K562 (cell line): ENCODE results near the gene CAPN7. TPM values are rescaled to one million over a fixed set of nuclear protein-coding genes. Genes with fewer than 3 reads are reported as not detected.

Source experiments
- ATAC-seq: fragments of 200-7000 bp; cut with Tn5 transposase; 3 replicates; pipeline ENCODE4 v1.9.1; 2020; ENCODE audit warnings: moderate library complexity
- BruUV-seq: library from RNA; stranded (reverse); fragments of 400-500 nt; replicated peaks from 2 replicates; lab custom pipeline; 2021; lab: Mats Ljungman, UMichigan
- CTCF ChIA-PET: fragments of 300-600 bp; formaldehyde crosslinking; extraction: SDS; loops from one replicate; lab custom pipeline; 2021; ENCODE audit warnings: low intra/inter-chr PET ratio; lab: Yijun Ruan, JAX
- POLR2A ChIA-PET: fragments of 300-600, 350-650 bp; sonication (Branson Sonifier 250); formaldehyde crosslinking; extraction: SDS; loops from one replicate; lab custom pipeline; 2021; ENCODE audit warnings: antibody characterized with exemption, inconsistent platforms; lab: Yijun Ruan, JAX
- DNase-seq, 4 experiments: peaks; one replicate each; pipeline versions ENCODE4 v3.0.0 to v3.0.0-alpha.2; 2011 to 2018; ENCODE audit warnings: low spot score in 3 of 4, mixed read lengths in 3 of 4; ENCODE audit errors: extremely low read depth in 1 of 4
- FAIRE-seq: peaks from 2 replicates; lab custom pipeline; 2011; peaks lifted over from hg19 to GRCh38; lab: Jason Lieb, UNC
- H2AFZ ChIP-seq: 2 replicates; pipeline ENCODE4 v1.6.0; 2011; ENCODE audit warnings: low read depth, low read length, control low read depth, inconsistent platforms
- H3K27ac ChIP-seq: fragments of 200-600 bp; 3 replicates; pipeline ENCODE4 v1.8.0; 2011; ENCODE audit warnings: low read depth, mild to moderate bottlenecking, control low read depth, inconsistent platforms, low read length, moderate library complexity, mixed read lengths; ENCODE audit errors: extremely low read depth
- H3K27me3 ChIP-seq, 2 experiments: fragments of 300-600 bp in 1 of 2; 2 replicates in 1 of 2; 3 replicates in 1 of 2; pipeline versions ENCODE4 v1.6.0 to v1.8.0; 2011; ENCODE audit warnings: inconsistent platforms in 2 of 2, low read length in 2 of 2, mild to moderate bottlenecking in 1 of 2, mixed read lengths in 1 of 2, moderate library complexity in 1 of 2; ENCODE audit not compliant: control insufficient read depth in 2 of 2, insufficient read depth in 2 of 2
- H3K36me3 ChIP-seq: fragments of 300-600 bp; 3 replicates; pipeline ENCODE4 v1.8.0; 2011; ENCODE audit warnings: mild to moderate bottlenecking, low read length, inconsistent platforms; ENCODE audit not compliant: control insufficient read depth, insufficient read depth
- H3K4me1 ChIP-seq, 2 experiments: fragments of 200-600 bp in 1 of 2; replicated peaks in 1 of 2; 2 replicates in 1 of 2; 3 replicates in 1 of 2; pipeline versions ENCODE4 v1.5.1 to v1.8.0; 2011; ENCODE audit warnings: inconsistent platforms in 2 of 2, low read length in 2 of 2, mild to moderate bottlenecking in 1 of 2, mixed read lengths in 1 of 2, moderate library complexity in 1 of 2; ENCODE audit not compliant: control insufficient read depth in 2 of 2, insufficient read depth in 2 of 2
- H3K4me2 ChIP-seq: 2 replicates; pipeline ENCODE4 v1.6.1; 2011; ENCODE audit warnings: low read length, control low read depth, inconsistent platforms, mixed read lengths; ENCODE audit not compliant: insufficient read depth
- H3K4me3 ChIP-seq: fragments of 200-600 bp; sonication (generic), shearing (Covaris generic); 2 replicates; pipeline ENCODE4 v1.5.1; 2016; ENCODE audit warnings: control low read depth, inconsistent platforms
- H3K79me2 ChIP-seq: fragments of 200-600 bp; 3 replicates; pipeline ENCODE4 v1.8.0; 2011; ENCODE audit warnings: low read length, inconsistent platforms; ENCODE audit not compliant: control insufficient read depth, insufficient read depth
- H3K9ac ChIP-seq, 2 experiments: 2 replicates each; pipeline versions ENCODE4 v1.6.0 to v1.6.1; 2011; ENCODE audit warnings: low read depth in 2 of 2, low read length in 2 of 2, control low read depth in 1 of 2, inconsistent platforms in 1 of 2, mild to moderate bottlenecking in 1 of 2, mixed read lengths in 1 of 2; ENCODE audit not compliant: insufficient read depth in 1 of 2
- H3K9me1 ChIP-seq: one replicate; pipeline ENCODE4 v1.6.0; 2011; ENCODE audit warnings: inconsistent platforms, mild to moderate bottlenecking, low read length, moderate library complexity; ENCODE audit not compliant: control insufficient read depth, insufficient read depth
- H3K9me3 ChIP-seq: replicated peaks from 2 replicates; pipeline ENCODE4 v1.5.1; 2011; ENCODE audit warnings: low read depth, low read length, inconsistent platforms; ENCODE audit not compliant: control insufficient read depth, insufficient read depth
- H4K20me1 ChIP-seq: replicated peaks from 2 replicates; pipeline ENCODE4 v1.6.1; 2011; ENCODE audit warnings: low read length, inconsistent platforms, mixed read lengths; ENCODE audit not compliant: control insufficient read depth, insufficient read depth
- BHLHE40 ChIP-seq: IDR thresholded peaks from 2 replicates; pipeline ENCODE4 v1.6.1; 2011; ENCODE audit warnings: low read length, improper control_type of control experiment
- BRF2 ChIP-seq: IDR thresholded peaks from 3 replicates; pipeline ENCODE4 v1.6.1; 2011; ENCODE audit warnings: borderline replicate concordance, mild to moderate bottlenecking; ENCODE audit not compliant: insufficient read length, insufficient read depth
- CBFA2T2 ChIP-seq: fragments of 450-650 bp; conservative IDR thresholded peaks from 2 replicates; pipeline ENCODE4 v1.6.1; 2017; ENCODE audit warnings: mild to moderate bottlenecking
- DIDO1 ChIP-seq: fragments of 450-650 bp; IDR thresholded peaks from 2 replicates; pipeline ENCODE4 v1.6.1; 2016; ENCODE audit warnings: low read depth, missing biosample characterization, missing genetic modification characterization
- ELF4 ChIP-seq: fragments of 450-650 bp; formaldehyde crosslinking; IDR thresholded peaks from 2 replicates; pipeline ENCODE4 v1.4.0; 2022; ENCODE audit warnings: missing genetic modification characterization
- FOXJ3 ChIP-seq: sonication (generic); formaldehyde crosslinking; IDR thresholded peaks from 2 replicates; pipeline ENCODE4 v1.4.0; 2020; ENCODE audit warnings: mild to moderate bottlenecking, missing genetic modification reagents
- FOXP1 ChIP-seq: sonication (generic); formaldehyde crosslinking; IDR thresholded peaks from 2 replicates; pipeline ENCODE4 v1.8.0; 2022; ENCODE audit warnings: mild to moderate bottlenecking, missing genetic modification reagents
- HMG20B ChIP-seq: fragments of 250-450 bp; sonication (Bioruptor Pico); IDR thresholded peaks from 2 replicates; pipeline ENCODE4 v1.5.0; 2021; ENCODE audit warnings: mild to moderate bottlenecking
- HMGN3 ChIP-seq: IDR thresholded peaks from 2 replicates; pipeline ENCODE4 v1.6.1; 2011; ENCODE audit warnings: borderline replicate concordance, low read depth, mild to moderate bottlenecking, mixed read lengths, low read length; ENCODE audit not compliant: insufficient read length; ENCODE audit errors: extremely low read depth
- KLF16 ChIP-seq: IDR thresholded peaks from 2 replicates; pipeline ENCODE4 v1.6.1; 2016; ENCODE audit warnings: antibody characterized with exemption
- MBD2 ChIP-seq: sonication (generic); IDR thresholded peaks from 2 replicates; pipeline ENCODE4 v1.6.1; 2016; ENCODE audit warnings: low read depth, borderline replicate concordance
- PRPF4 ChIP-seq: fragments of 200-400 bp; formaldehyde crosslinking; IDR thresholded peaks from one replicate; pipeline ENCODE4 v1.6.1; 2017; ENCODE audit warnings: low read length, low read depth, mild to moderate bottlenecking; ENCODE audit not compliant: insufficient read depth, poor library complexity, severe bottlenecking
- RAD21 ChIP-seq, 2 experiments: fragments of 250-450 bp in 1 of 2; fragments of 450-650 bp in 1 of 2; sonication (Bioruptor Pico) in 1 of 2; formaldehyde crosslinking in 1 of 2; IDR thresholded peaks in 1 of 2; conservative IDR thresholded peaks in 1 of 2; 2 replicates each; pipeline versions ENCODE4 v1.4.0 to v1.8.0; 2020 to 2022; ENCODE audit warnings: mild to moderate bottlenecking in 2 of 2, moderate library complexity in 1 of 2
- SMAD4 ChIP-seq: fragments of 250-450 bp; sonication (Bioruptor Pico); conservative IDR thresholded peaks from 2 replicates; pipeline ENCODE4 v1.8.0; 2021; ENCODE audit warnings: inconsistent platforms, mild to moderate bottlenecking, moderate library complexity
- SMARCC2 ChIP-seq: fragments of 450-650 bp; IDR thresholded peaks from 2 replicates; pipeline ENCODE4 v1.6.1; 2017; ENCODE audit warnings: antibody characterized with exemption, moderate library complexity, mild to moderate bottlenecking, low read depth
- TRIM28 ChIP-seq: fragments of 450-650 bp; IDR thresholded peaks from 2 replicates; pipeline ENCODE4 v1.6.1; 2017
- ZC3H11A ChIP-seq: IDR thresholded peaks from 2 replicates; pipeline ENCODE4 v1.6.1; 2012; ENCODE audit warnings: low read depth, low read length, improper control_type of control experiment
- ZNF699 ChIP-seq: fragments of 250-450 bp; sonication (Bioruptor Pico); IDR thresholded peaks from 2 replicates; pipeline ENCODE4 v1.8.0; 2021; ENCODE audit warnings: mild to moderate bottlenecking, moderate library complexity; ENCODE audit not compliant: insufficient replicate concordance
- WGBS: fragments of 100-300 bp; shearing (Covaris generic); methylation state at CpG from one replicate; pipeline ENCODE4 v1.1.6; 2016; ENCODE audit warnings: low coverage, mixed read lengths; ENCODE audit not compliant: insufficient coverage; ENCODE audit errors: missing lambda C conversion rate; 5-methylcytosine and 5-hydroxymethylcytosine counted together
- in situ Hi-C: fragments of 300-500 bp; cut with MboI; formaldehyde crosslinking; loops from 4 replicates; pipeline ENCODE4 v1.15.0; 2018; ENCODE audit warnings: inconsistent platforms, mixed read lengths
- intact Hi-C: fragments of 100-400 bp; cut with micrococcal nuclease; formaldehyde crosslinking; loops from 2 replicates; pipeline ENCODE4 v1.14.2; 2022
- polyA plus RNA-seq, 8 experiments: library from polyadenylated mRNA; depleted of rRNA in 4 of 8; stranded (reverse) in 5 of 8; unstranded in 3 of 8; fragments of >200 nt; fragmentation: Nextera tagmentation in 2 of 8; fragmentation: Illumina TruSeq in 1 of 8; extraction: Ambion mirVana in 2 of 8; extraction: Trizol in 1 of 8; gene quantifications; 2 replicates each; pipeline versions ENCODE4 v1.2.1 to v1.2.3, GENCODE V29; 2011 to 2014; ENCODE audit warnings: inconsistent platforms in 1 of 8, missing spikeins in 1 of 8
- total RNA-seq, 7 experiments: library from RNA; depleted of rRNA in 6 of 7; stranded (reverse); fragments of >200 nt in 6 of 7; fragmentation: Illumina TruSeq in 2 of 7; extraction: Trizol in 2 of 7; gene quantifications; 2 replicates each; pipeline versions ENCODE4 v1.2.1 to v1.2.3, GENCODE V29; 2011 to 2021; ENCODE audit warnings: low replicate concordance in 1 of 7
- TF ChIP-seq, protein P1 (sequence below): sonication (generic); formaldehyde crosslinking; IDR thresholded peaks from 2 replicates; pipeline ENCODE4 v1.8.0; 2022; ENCODE audit warnings: missing genetic modification reagents, mild to moderate bottlenecking, borderline replicate concordance

Gene CAPN7
- total and polyA plus RNA-seq, 9 of the 15 experiments (the other 6 are each of a cell fraction or from before 2014, with no cell fraction given), result 6.5 to 42.7 (median 32.7) TPM

GRCh38 chr3:15265655-15266509 lies 59.8 kb downstream of the CAPN7 start:
- FAIRE-seq (no peak), ATAC-seq (no peak), DNase-seq (no peak)
- intact Hi-C loops, result loop anchor here (5.0 kb wide), 2 partner anchors 159 to 339 kb away; no protein-coding TSS in a partner anchor
- H4K20me1 ChIP-seq, result no peaks in the 10 kb centered on the region
- H3K9me1 ChIP-seq, result no peaks in the 10 kb centered on the region
- no peak overlapping the region for H2AFZ ChIP-seq
- no peak overlapping the region for H3K9ac ChIP-seq
- in situ Hi-C loops, result loop anchor here (5.0 kb wide), 2 partner anchors 71 to 116 kb away; no protein-coding TSS in a partner anchor
- H3K27me3 ChIP-seq, result no peaks in the 10 kb centered on the region
- peaks cover 24% of the 10 kb centered on the region in 2 experiments for H3K4me1 ChIP-seq
- POLR2A ChIA-PET, result interaction anchor here (0.6 to 1.8 kb wide), 7 partner anchors 9 to 1160 kb away, joined by 3 to 8 read pairs (median 3); no protein-coding TSS in a partner anchor
- BruUV-seq, result no TSS peak
- peaks cover 3% of the 10 kb centered on the region; the same call in 1 of the 3 replicates for H3K79me2 ChIP-seq
- 72% methylated on average over 19 of the region's 19 CpGs for WGBS
- H3K4me2 ChIP-seq, result no peak overlapping the region
- no peak overlapping the region for H3K4me3 ChIP-seq
- TF ChIP-seq SMAD4 (no peak), PRPF4 (no peak), SMARCC2 (no peak), ZC3H11A (no peak), DIDO1 (tag) (no peak), FOXJ3 (no peak), CBFA2T2 (no peak), RAD21 (CRISPR knock-in tag; conservative IDR thresholded peaks at IDR 0.05 in 1 of 2, IDR thresholded peaks at IDR 0.05 in 1 of 2) (no peak), HMGN3 (no peak), FOXP1 (CRISPR knock-in tag) (no peak), ELF4 (CRISPR knock-in tag) (no peak), TRIM28 (no peak), BHLHE40 (no peak), BRF2 (no peak), KLF16 (no peak), ZNF699 (no peak), MBD2 (no peak), HMG20B (CRISPR knock-in tag) (no peak)
- TF ChIP-seq, protein P1, sequence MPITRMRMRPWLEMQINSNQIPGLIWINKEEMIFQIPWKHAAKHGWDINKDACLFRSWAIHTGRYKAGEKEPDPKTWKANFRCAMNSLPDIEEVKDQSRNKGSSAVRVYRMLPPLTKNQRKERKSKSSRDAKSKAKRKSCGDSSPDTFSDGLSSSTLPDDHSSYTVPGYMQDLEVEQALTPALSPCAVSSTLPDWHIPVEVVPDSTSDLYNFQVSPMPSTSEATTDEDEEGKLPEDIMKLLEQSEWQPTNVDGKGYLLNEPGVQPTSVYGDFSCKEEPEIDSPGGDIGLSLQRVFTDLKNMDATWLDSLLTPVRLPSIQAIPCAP (CRISPR knock-in tag), result no peak
- CTCF ChIA-PET, result interaction anchor here (0.5 to 1.8 kb wide), 2 partner anchors 113 to 115 kb away, joined by 3 to 4 read pairs; no protein-coding TSS in a partner anchor
- no peaks in the 10 kb centered on the region for H3K9me3 ChIP-seq
- H3K27ac ChIP-seq, result no peak overlapping the region
- H3K36me3 ChIP-seq, result peaks cover 21% of the 10 kb centered on the region
